ENCODE data around the gene SNX2. TPM values are rescaled to one million over a fixed set of nuclear protein-coding genes. Genes with fewer than 3 reads are reported as not detected.
"Not testable (repeated sequence)": the region's sequence is repeated elsewhere in the genome, so short reads cannot be mapped to it uniquely, and the experiment has no call there.

The SNX2 gene
- total RNA-seq, 2 donors from 2014 or later = 69.7 to 82.8 TPM

- no peak for ATAC-seq (ENCODE audit: insufficient number of reproducible peaks, low FRiP score, low read depth)
- no peak for TF ChIP-seq CTCF (IDR thresholded peaks at IDR 0.05)
- Histone ChIP-seq H3K4me3 (no peak overlapping the region), H3K36me3 (no peaks in the 10 kb centered on the region), H3K9me3 (no peaks in the 10 kb centered on the region), H3K4me1 (ENCODE audit: control insufficient read depth in 1 of 2, low read depth in 2 of 2) (peaks cover 0 to 7% of the 10 kb centered on the region in 2 donors), H3K27me3 (replicated peaks; ENCODE audit: insufficient read depth) (no peaks in the 10 kb centered on the region), H3K27ac (no peak overlapping the region)
- no peak for DNase-seq (ENCODE audit: low spot score)
Observed at GRCh38 chr5:122759241-122760070, 15.4 kb upstream of the SNX2 start.

GRCh38 chr5:122760236-122760635, 14.6 kb upstream of the SNX2 start:
- no peak overlapping the region for H3K4me3 ChIP-seq
- H3K4me1 ChIP-seq (ENCODE audit: control insufficient read depth in 1 of 2, low read depth in 2 of 2) = peaks cover 0 to 7% of the 10 kb centered on the region in 2 donors
- ATAC-seq (ENCODE audit: insufficient number of reproducible peaks, low FRiP score, low read depth) (no peak), DNase-seq (ENCODE audit: low spot score) (no peak)
- no peak for TF ChIP-seq CTCF (IDR thresholded peaks at IDR 0.05)
- H3K9me3 ChIP-seq = no peaks in the 10 kb centered on the region
- no peak overlapping the region for H3K27ac ChIP-seq
- H3K36me3 ChIP-seq = no peaks in the 10 kb centered on the region
- no peaks in the 10 kb centered on the region for H3K27me3 ChIP-seq (replicated peaks; ENCODE audit: insufficient read depth)

DNA sequence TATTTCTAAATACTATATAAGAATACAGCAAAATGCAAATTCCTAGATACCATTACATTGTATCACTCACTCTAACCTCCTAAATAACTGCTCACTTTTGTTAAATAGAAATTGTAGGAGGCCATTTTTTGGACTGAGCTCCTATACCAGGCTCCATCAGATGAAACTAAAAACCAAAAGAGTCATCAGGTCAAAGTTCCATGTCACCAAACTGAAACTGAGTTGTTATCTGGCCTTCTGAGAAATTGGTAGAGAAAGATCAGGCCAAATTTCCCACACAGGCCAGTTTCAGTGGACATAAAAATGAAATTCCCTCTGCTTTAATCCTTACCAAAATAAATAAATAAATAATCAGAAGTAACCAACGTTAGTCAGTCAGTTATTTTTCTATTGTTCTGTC, 13.8 kb upstream of the SNX2 start:
- Histone ChIP-seq H3K9me3 (no peaks in the 10 kb centered on the region), H3K4me1 (ENCODE audit: control insufficient read depth in 1 of 2, low read depth in 2 of 2) (peaks cover 0 to 4% of the 10 kb centered on the region in 2 donors), H3K27me3 (replicated peaks; ENCODE audit: insufficient read depth) (no peaks in the 10 kb centered on the region), H3K36me3 (no peaks in the 10 kb centered on the region), H3K27ac (no peak overlapping the region), H3K4me3 (no peak overlapping the region)
- DNase-seq (ENCODE audit: low spot score) (no peak), ATAC-seq (ENCODE audit: insufficient number of reproducible peaks, low FRiP score, low read depth) (no peak)
- no peak for TF ChIP-seq CTCF (IDR thresholded peaks at IDR 0.05)

GRCh38 chr5:122761896-122762295, 13.0 kb upstream of the SNX2 start:
- not testable (repeated sequence) for H3K4me1 ChIP-seq (ENCODE audit: control insufficient read depth in 1 of 2, low read depth in 2 of 2); H3K9me3 ChIP-seq; ATAC-seq (ENCODE audit: insufficient number of reproducible peaks, low FRiP score, low read depth)

GRCh38 chr5:122766130-122766529, 8.8 kb upstream of the SNX2 start:
- no peak for DNase-seq (ENCODE audit: low spot score)
- Histone ChIP-seq H3K4me1 (ENCODE audit: control insufficient read depth in 1 of 2, low read depth in 2 of 2) (no peaks in the 10 kb centered on the region), H3K9me3 (no peaks in the 10 kb centered on the region), H3K27ac (no peak overlapping the region), H3K36me3 (no peaks in the 10 kb centered on the region), H3K27me3 (replicated peaks; ENCODE audit: insufficient read depth) (no peaks in the 10 kb centered on the region), H3K4me3 (no peak overlapping the region)
- no peak for TF ChIP-seq CTCF (IDR thresholded peaks at IDR 0.05)
- ATAC-seq (ENCODE audit: insufficient number of reproducible peaks, low FRiP score, low read depth) = no peak

More at GRCh38 chr5:122761896-122762295, 13.0 kb upstream of the SNX2 start:
- H3K27me3 ChIP-seq (replicated peaks; ENCODE audit: insufficient read depth); H3K36me3 ChIP-seq; DNase-seq (ENCODE audit: low spot score); H3K27ac ChIP-seq; H3K4me3 ChIP-seq: not testable (repeated sequence)

All from thoracic aorta (tissue), 2 donors.